ENCODE measurements around the gene PTPRU. TPM values are rescaled to one million over a fixed set of nuclear protein-coding genes. Genes with fewer than 3 reads are reported as not detected.
A peak's percentile ranks its signal among the peaks of the same experiment; 100 is the strongest.

PTPRU gene
- total and polyA plus RNA-seq, 2 experiments from 2014 or later, result 8.0 to 105 TPM

DNA sequence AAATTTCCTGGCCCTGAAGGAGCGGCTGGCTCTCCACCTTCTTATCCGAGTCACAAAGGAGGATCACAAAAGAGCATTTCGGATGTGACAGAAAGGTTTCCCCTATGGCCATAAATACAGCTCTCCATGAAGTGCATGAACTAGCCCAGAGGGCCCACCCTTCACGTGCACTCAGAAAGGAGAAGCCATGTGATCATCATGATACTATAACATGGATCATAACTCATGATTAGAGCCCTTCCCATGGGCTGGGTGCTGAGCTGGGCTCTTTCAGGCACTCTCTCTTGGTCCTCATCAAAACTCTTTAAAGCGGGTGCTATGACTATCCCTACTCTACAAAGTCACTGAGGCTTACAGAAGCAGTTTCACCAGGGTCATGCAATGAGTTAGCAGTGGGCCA, 135.0 kb downstream of the PTPRU start (continued):
- TF ChIP-seq, protein P1, sequence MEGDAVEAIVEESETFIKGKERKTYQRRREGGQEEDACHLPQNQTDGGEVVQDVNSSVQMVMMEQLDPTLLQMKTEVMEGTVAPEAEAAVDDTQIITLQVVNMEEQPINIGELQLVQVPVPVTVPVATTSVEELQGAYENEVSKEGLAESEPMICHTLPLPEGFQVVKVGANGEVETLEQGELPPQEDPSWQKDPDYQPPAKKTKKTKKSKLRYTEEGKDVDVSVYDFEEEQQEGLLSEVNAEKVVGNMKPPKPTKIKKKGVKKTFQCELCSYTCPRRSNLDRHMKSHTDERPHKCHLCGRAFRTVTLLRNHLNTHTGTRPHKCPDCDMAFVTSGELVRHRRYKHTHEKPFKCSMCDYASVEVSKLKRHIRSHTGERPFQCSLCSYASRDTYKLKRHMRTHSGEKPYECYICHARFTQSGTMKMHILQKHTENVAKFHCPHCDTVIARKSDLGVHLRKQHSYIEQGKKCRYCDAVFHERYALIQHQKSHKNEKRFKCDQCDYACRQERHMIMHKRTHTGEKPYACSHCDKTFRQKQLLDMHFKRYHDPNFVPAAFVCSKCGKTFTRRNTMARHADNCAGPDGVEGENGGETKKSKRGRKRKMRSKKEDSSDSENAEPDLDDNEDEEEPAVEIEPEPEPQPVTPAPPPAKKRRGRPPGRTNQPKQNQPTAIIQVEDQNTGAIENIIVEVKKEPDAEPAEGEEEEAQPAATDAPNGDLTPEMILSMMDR (conservative IDR thresholded peaks at IDR 0.05; ENCODE audit: low read depth in 2 of 2), result no peak
- no peak for TF ChIP-seq EZH2 (IDR thresholded peaks at IDR 0.05; ENCODE audit: low read depth, unreplicated experiment)
- no peak for TF ChIP-seq EZH2phosphoT487 (IDR thresholded peaks at IDR 0.05; ENCODE audit: unreplicated experiment)

DNA sequence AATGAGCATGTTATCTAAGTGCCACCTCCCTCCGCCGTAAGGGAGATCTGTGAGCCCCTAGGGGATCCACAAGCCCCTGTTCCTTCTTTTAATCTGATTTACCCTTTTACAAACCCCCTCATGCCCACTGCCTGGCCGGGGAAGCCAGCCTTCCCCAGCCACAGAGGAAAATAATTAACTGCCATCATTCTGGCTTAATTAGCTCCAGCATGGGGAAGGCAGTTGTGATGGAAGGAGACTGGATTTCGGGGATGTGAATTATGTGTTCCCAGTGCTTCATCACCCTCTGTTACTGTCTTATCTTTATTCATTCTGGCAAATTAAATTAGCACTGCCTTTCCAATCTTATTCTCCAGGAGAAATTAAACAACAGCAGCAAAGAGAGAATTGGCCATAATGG, 135.8 kb downstream of the PTPRU start:
- Histone ChIP-seq H3K4me1 (ENCODE audit: insufficient read depth) (no peaks in the 10 kb centered on the region), H3K27me3 (ENCODE audit: insufficient read depth) (no peaks in the 10 kb centered on the region), H3K36me3 (ENCODE audit: insufficient read depth) (no peaks in the 10 kb centered on the region; the same call in 1 of the 2 replicates), H2AFZ (0 out of 2 replicates have a peak overlapping the region, but pooled peaks have one; percentile 4), H4K20me1 (replicated peaks; ENCODE audit: insufficient read depth) (no peaks in the 10 kb centered on the region), H3K79me2 (replicated peaks; ENCODE audit: insufficient read depth) (no peaks in the 10 kb centered on the region), H3K27ac (ENCODE audit: low read depth) (no peak overlapping the region), H3K9me2 (ENCODE audit: insufficient read depth) (no peaks in the 10 kb centered on the region), H3F3A (replicated peaks; ENCODE audit: low read depth) (no peaks in the 10 kb centered on the region), H3K4me3 (no peak overlapping the region), H3K4me2 (no peak overlapping the region)
- Mint-ChIP-seq H3K9me3 (peaks cover 21% of the 10 kb centered on the region), H3K4me3 (no peak overlapping the region), H3K36me3 (ENCODE audit: low read depth) (peaks cover 3% of the 10 kb centered on the region; the same call in 2 of the 3 replicates), H3K27ac (no peak overlapping the region), H3K27me3 (ENCODE audit: insufficient read depth, low read depth, poor library complexity) (peaks cover 3% of the 10 kb centered on the region), H3K4me1 (no peaks in the 10 kb centered on the region; the same call in 2 of the 3 replicates)
- ATAC-seq (no peak), DNase-seq (ENCODE audit: low spot score) (no peak)
- TF ChIP-seq NANOG (IDR thresholded peaks at IDR 0.05; ENCODE audit: borderline replicate concordance), result no peak
- TF ChIP-seq ZNF114 (CRISPR knock-in tag; IDR thresholded peaks at IDR 0.05), result no peak
- TF ChIP-seq, protein P2, sequence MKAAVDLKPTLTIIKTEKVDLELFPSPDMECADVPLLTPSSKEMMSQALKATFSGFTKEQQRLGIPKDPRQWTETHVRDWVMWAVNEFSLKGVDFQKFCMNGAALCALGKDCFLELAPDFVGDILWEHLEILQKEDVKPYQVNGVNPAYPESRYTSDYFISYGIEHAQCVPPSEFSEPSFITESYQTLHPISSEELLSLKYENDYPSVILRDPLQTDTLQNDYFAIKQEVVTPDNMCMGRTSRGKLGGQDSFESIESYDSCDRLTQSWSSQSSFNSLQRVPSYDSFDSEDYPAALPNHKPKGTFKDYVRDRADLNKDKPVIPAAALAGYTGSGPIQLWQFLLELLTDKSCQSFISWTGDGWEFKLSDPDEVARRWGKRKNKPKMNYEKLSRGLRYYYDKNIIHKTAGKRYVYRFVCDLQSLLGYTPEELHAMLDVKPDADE (IDR thresholded peaks at IDR 0.05), result no peak
- TF ChIP-seq STAT1 (IDR thresholded peaks at IDR 0.05; ENCODE audit: unreplicated experiment), result no peak
- TF ChIP-seq EZH2 (IDR thresholded peaks at IDR 0.05; ENCODE audit: low read depth, unreplicated experiment), result no peak
- TF ChIP-seq JUNB (IDR thresholded peaks at IDR 0.05; ENCODE audit: unreplicated experiment), result no peak
- no peak for TF ChIP-seq CREB1 (CRISPR knock-in tag; IDR thresholded peaks at IDR 0.05; ENCODE audit: low read depth)
- TF ChIP-seq, protein P1 (conservative IDR thresholded peaks at IDR 0.05; ENCODE audit: low read depth in 2 of 2), result no peak
- no peak for TF ChIP-seq ZNF331 (CRISPR knock-in tag; IDR thresholded peaks at IDR 0.05; ENCODE audit: low read depth)
- TF ChIP-seq EZH2phosphoT487 (IDR thresholded peaks at IDR 0.05; ENCODE audit: unreplicated experiment), result no peak
- TF ChIP-seq, protein P3, sequence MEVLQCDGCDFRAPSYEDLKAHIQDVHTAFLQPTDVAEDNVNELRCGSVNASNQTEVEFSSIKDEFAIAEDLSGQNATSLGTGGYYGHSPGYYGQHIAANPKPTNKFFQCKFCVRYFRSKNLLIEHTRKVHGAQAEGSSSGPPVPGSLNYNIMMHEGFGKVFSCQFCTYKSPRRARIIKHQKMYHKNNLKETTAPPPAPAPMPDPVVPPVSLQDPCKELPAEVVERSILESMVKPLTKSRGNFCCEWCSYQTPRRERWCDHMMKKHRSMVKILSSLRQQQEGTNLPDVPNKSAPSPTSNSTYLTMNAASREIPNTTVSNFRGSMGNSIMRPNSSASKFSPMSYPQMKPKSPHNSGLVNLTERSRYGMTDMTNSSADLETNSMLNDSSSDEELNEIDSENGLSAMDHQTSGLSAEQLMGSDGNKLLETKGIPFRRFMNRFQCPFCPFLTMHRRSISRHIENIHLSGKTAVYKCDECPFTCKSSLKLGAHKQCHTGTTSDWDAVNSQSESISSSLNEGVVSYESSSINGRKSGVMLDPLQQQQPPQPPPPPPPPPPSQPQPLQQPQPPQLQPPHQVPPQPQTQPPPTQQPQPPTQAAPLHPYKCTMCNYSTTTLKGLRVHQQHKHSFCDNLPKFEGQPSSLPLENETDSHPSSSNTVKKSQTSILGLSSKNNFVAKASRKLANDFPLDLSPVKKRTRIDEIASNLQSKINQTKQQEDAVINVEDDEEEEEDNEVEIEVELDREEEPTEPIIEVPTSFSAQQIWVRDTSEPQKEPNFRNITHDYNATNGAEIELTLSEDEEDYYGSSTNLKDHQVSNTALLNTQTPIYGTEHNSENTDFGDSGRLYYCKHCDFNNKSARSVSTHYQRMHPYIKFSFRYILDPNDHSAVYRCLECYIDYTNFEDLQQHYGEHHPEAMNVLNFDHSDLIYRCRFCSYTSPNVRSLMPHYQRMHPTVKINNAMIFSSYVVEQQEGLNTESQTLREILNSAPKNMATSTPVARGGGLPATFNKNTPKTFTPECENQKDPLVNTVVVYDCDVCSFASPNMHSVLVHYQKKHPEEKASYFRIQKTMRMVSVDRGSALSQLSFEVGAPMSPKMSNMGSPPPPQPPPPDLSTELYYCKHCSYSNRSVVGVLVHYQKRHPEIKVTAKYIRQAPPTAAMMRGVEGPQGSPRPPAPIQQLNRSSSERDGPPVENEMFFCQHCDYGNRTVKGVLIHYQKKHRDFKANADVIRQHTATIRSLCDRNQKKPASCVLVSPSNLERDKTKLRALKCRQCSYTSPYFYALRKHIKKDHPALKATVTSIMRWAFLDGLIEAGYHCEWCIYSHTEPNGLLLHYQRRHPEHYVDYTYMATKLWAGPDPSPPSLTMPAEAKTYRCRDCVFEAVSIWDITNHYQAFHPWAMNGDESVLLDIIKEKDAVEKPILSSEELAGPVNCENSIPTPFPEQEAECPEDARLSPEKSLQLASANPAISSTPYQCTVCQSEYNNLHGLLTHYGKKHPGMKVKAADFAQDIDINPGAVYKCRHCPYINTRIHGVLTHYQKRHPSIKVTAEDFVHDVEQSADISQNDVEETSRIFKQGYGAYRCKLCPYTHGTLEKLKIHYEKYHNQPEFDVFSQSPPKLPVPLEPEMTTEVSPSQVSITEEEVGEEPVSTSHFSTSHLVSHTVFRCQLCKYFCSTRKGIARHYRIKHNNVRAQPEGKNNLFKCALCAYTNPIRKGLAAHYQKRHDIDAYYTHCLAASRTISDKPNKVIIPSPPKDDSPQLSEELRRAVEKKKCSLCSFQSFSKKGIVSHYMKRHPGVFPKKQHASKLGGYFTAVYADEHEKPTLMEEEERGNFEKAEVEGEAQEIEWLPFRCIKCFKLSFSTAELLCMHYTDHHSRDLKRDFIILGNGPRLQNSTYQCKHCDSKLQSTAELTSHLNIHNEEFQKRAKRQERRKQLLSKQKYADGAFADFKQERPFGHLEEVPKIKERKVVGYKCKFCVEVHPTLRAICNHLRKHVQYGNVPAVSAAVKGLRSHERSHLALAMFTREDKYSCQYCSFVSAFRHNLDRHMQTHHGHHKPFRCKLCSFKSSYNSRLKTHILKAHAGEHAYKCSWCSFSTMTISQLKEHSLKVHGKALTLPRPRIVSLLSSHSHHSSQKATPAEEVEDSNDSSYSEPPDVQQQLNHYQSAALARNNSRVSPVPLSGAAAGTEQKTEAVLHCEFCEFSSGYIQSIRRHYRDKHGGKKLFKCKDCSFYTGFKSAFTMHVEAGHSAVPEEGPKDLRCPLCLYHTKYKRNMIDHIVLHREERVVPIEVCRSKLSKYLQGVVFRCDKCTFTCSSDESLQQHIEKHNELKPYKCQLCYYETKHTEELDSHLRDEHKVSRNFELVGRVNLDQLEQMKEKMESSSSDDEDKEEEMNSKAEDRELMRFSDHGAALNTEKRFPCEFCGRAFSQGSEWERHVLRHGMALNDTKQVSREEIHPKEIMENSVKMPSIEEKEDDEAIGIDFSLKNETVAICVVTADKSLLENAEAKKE (CRISPR knock-in tag; IDR thresholded peaks at IDR 0.05), result no peak
- TF ChIP-seq POLR2AphosphoS5 (IDR thresholded peaks at IDR 0.05; ENCODE audit: low read depth), result no peak

All from GM23338 (cell line).